IMR-90 (cell line): ENCODE measurements around the gene EPN2. TPM values are rescaled to one million over a fixed set of nuclear protein-coding genes. Genes with fewer than 3 reads are reported as not detected.

ENCODE experiments used
- ATAC-seq: fragments of 200-7000 bp; cut with Tn5 transposase; 2 replicates; pipeline ENCODE4 v1.9.1; 2020; ENCODE audit warnings: low read depth, mild to moderate bottlenecking, moderate library complexity
- BruUV-seq: library from RNA; stranded (reverse); fragments of 400-500 nt; replicated peaks from 2 replicates; lab custom pipeline; 2021; lab: Mats Ljungman, UMichigan
- CTCF ChIA-PET: fragments of 300-600 bp; formaldehyde crosslinking; extraction: SDS; loops from one replicate; lab custom pipeline; 2021; ENCODE audit warnings: antibody characterized with exemption; lab: Yijun Ruan, JAX
- POLR2A ChIA-PET: fragments of 300-600 bp; sonication (Branson Sonifier 250); formaldehyde crosslinking; loops from one replicate; lab custom pipeline; 2022; ENCODE audit warnings: antibody characterized with exemption; ENCODE audit not compliant: unreplicated experiment; lab: Charles Lee
- DNase-seq: peaks from one replicate; pipeline ENCODE4 v3.0.0; 2013
- H2AFZ ChIP-seq: replicated peaks from 2 replicates; pipeline ENCODE3; 2013; ENCODE audit warnings: low read length, mild to moderate bottlenecking; ENCODE audit not compliant: poor library complexity
- H2AK5ac ChIP-seq: 2 replicates; pipeline ENCODE4 v1.6.1; 2013; ENCODE audit warnings: low read depth, low read length, inconsistent platforms
- H2AK9ac ChIP-seq: replicated peaks from 2 replicates; pipeline ENCODE3; 2013; ENCODE audit warnings: mild to moderate bottlenecking, low read depth, low read length, moderate library complexity; ENCODE audit not compliant: poor library complexity
- H2BK120ac ChIP-seq: 2 replicates; pipeline ENCODE4 v1.6.1; 2013; ENCODE audit warnings: low read depth, low read length, inconsistent platforms
- H2BK15ac ChIP-seq: 3 replicates; pipeline ENCODE4 v1.6.1; 2013; ENCODE audit warnings: low read depth, low read length, inconsistent platforms
- H2BK20ac ChIP-seq: 2 replicates; pipeline ENCODE4 v1.6.1; 2013; ENCODE audit warnings: low read depth, mild to moderate bottlenecking, inconsistent platforms, low read length, moderate library complexity
- H2BK5ac ChIP-seq: 2 replicates; pipeline ENCODE4 v1.6.1; 2013; ENCODE audit warnings: mild to moderate bottlenecking, low read depth, low read length, inconsistent platforms; ENCODE audit not compliant: poor library complexity, severe bottlenecking
- H3K14ac ChIP-seq: replicated peaks from 2 replicates; pipeline ENCODE4 v1.6.1; 2013; ENCODE audit warnings: low read depth, low read length, inconsistent platforms
- H3K18ac ChIP-seq: 2 replicates; pipeline ENCODE4 v1.6.1; 2013; ENCODE audit warnings: low read depth, low read length, control low read depth
- H3K23ac ChIP-seq: 2 replicates; pipeline ENCODE4 v1.6.1; 2013; ENCODE audit warnings: low read depth, low read length, inconsistent platforms
- H3K27ac ChIP-seq: 2 replicates; pipeline ENCODE4 v1.5.1; 2013; ENCODE audit warnings: mild to moderate bottlenecking, control low read depth, low read length; ENCODE audit not compliant: insufficient read depth
- H3K27me3 ChIP-seq: 2 replicates; pipeline ENCODE4 v1.6.1; 2013; ENCODE audit warnings: low read length; ENCODE audit not compliant: control insufficient read depth, insufficient read depth
- H3K36me3 ChIP-seq: 2 replicates; pipeline ENCODE4 v1.6.1; 2013; ENCODE audit warnings: low read length, mixed read lengths; ENCODE audit not compliant: control insufficient read depth, insufficient read depth
- H3K4ac ChIP-seq: 2 replicates; pipeline ENCODE4 v1.6.1; 2013; ENCODE audit warnings: low read depth, low read length, inconsistent platforms
- H3K4me1 ChIP-seq: 2 replicates; pipeline ENCODE4 v1.6.1; 2013; ENCODE audit warnings: low read length, mixed read lengths; ENCODE audit not compliant: control insufficient read depth, insufficient read depth
- H3K4me2 ChIP-seq: 2 replicates; pipeline ENCODE4 v1.6.1; 2013; ENCODE audit warnings: low read depth, mild to moderate bottlenecking, control low read depth, low read length, moderate library complexity
- H3K4me3 ChIP-seq: 2 replicates; pipeline ENCODE4 v1.5.1; 2013; ENCODE audit warnings: low read depth, mild to moderate bottlenecking, control low read depth, low read length, moderate library complexity; ENCODE audit not compliant: insufficient read depth
- H3K56ac ChIP-seq: 2 replicates; pipeline ENCODE4 v1.6.1; 2013; ENCODE audit warnings: low read length, inconsistent platforms; ENCODE audit not compliant: insufficient read depth; ENCODE audit errors: extremely low read depth
- H3K79me1 ChIP-seq, 2 experiments: 2 replicates each; pipeline ENCODE4 v1.6.1; 2013; ENCODE audit warnings: low read length in 2 of 2, inconsistent platforms in 1 of 2, low read depth in 1 of 2
- H3K9ac ChIP-seq: 2 replicates; pipeline ENCODE4 v1.6.1; 2013; ENCODE audit warnings: low read depth, low read length, control low read depth
- H3K9me1 ChIP-seq: 2 replicates; pipeline ENCODE4 v1.6.1; 2013; ENCODE audit warnings: low read length, inconsistent platforms; ENCODE audit not compliant: insufficient read depth
- H3K9me3 ChIP-seq: 2 replicates; pipeline ENCODE4 v1.6.1; 2013; ENCODE audit warnings: low read length; ENCODE audit not compliant: control insufficient read depth, insufficient read depth
- H4K20me1 ChIP-seq: 2 replicates; pipeline ENCODE4 v1.6.1; 2013; ENCODE audit warnings: low read length, inconsistent platforms; ENCODE audit not compliant: insufficient read depth
- H4K5ac ChIP-seq: 2 replicates; pipeline ENCODE4 v1.6.1; 2013; ENCODE audit warnings: mild to moderate bottlenecking, low read depth, low read length, control low read depth
- H4K8ac ChIP-seq, 2 experiments: 2 replicates each; pipeline ENCODE4 v1.6.1; 2013; ENCODE audit warnings: low read depth in 2 of 2, low read length in 2 of 2, control low read depth in 1 of 2, inconsistent platforms in 1 of 2
- H4K91ac ChIP-seq: 2 replicates; pipeline ENCODE4 v1.6.1; 2013; ENCODE audit warnings: low read depth, low read length, inconsistent platforms; ENCODE audit not compliant: insufficient read depth
- BHLHE40 ChIP-seq: fragments of 150-350 bp; IDR thresholded peaks from 2 replicates; pipeline ENCODE4 v1.6.1; 2016; ENCODE audit warnings: mild to moderate bottlenecking, low read depth, low read length
- CEBPB ChIP-seq: IDR thresholded peaks from 2 replicates; pipeline ENCODE4 v1.6.1; 2012; ENCODE audit warnings: low read depth, low read length, improper control_type of control experiment
- CHD1 ChIP-seq: IDR thresholded peaks from 2 replicates; pipeline ENCODE4 v1.6.1; 2012; ENCODE audit warnings: low read depth, low read length, improper control_type of control experiment
- MAZ ChIP-seq: IDR thresholded peaks from 2 replicates; pipeline ENCODE4 v1.6.1; 2012; ENCODE audit warnings: low read depth, mild to moderate bottlenecking, low read length, improper control_type of control experiment, moderate library complexity, borderline replicate concordance
- MXI1 ChIP-seq: IDR thresholded peaks from 2 replicates; pipeline ENCODE4 v1.6.1; 2012; ENCODE audit warnings: low read depth, mild to moderate bottlenecking, low read length, moderate library complexity, borderline replicate concordance
- NFE2L2 ChIP-seq: fragments of 150-350 bp; IDR thresholded peaks from 2 replicates; pipeline ENCODE4 v1.6.1; 2016; ENCODE audit warnings: low read depth, mild to moderate bottlenecking, low read length
- POLR2A ChIP-seq: IDR thresholded peaks from 2 replicates; pipeline ENCODE4 v1.6.1; 2012; ENCODE audit warnings: mild to moderate bottlenecking, low read depth, low read length
- RAD21 ChIP-seq: IDR thresholded peaks from 2 replicates; pipeline ENCODE4 v1.6.1; 2012; ENCODE audit warnings: low read length, improper control_type of control experiment
- RCOR1 ChIP-seq: IDR thresholded peaks from 2 replicates; pipeline ENCODE4 v1.6.1; 2012; ENCODE audit warnings: mild to moderate bottlenecking, low read length, improper control_type of control experiment; ENCODE audit not compliant: insufficient replicate concordance
- RFX5 ChIP-seq: IDR thresholded peaks from 2 replicates; pipeline ENCODE4 v1.8.0; 2012; ENCODE audit warnings: low read depth, mild to moderate bottlenecking, low read length, moderate library complexity
- SMC3 ChIP-seq: fragments of 150-350 bp; IDR thresholded peaks from 2 replicates; pipeline ENCODE4 v1.6.1; 2016; ENCODE audit warnings: low read depth, mild to moderate bottlenecking, antibody characterized with exemption, low read length, moderate library complexity
- USF2 ChIP-seq: fragments of 150-350 bp; IDR thresholded peaks from 2 replicates; pipeline ENCODE4 v1.6.1; 2017; ENCODE audit warnings: mild to moderate bottlenecking, antibody characterized with exemption, low read length, low read depth
- WGBS, 2 experiments: methylation state at CpG; one replicate each; pipeline versions ENCODE4 v1.1.5 to v1.1.7; 2013; ENCODE audit warnings: missing lambda C conversion rate in 2 of 2; ENCODE audit not compliant: insufficient read length in 1 of 2; ENCODE audit errors: extremely low coverage in 2 of 2; 5-methylcytosine and 5-hydroxymethylcytosine counted together
- dilution Hi-C: fragments of 300-500 bp; cut with HindIII; formaldehyde crosslinking; loops from one replicate; pipeline ENCODE4 v1.14.3; 2018; ENCODE audit warnings: low sequenced_read_pairs; ENCODE audit not compliant: unreplicated experiment
- in situ Hi-C: fragments of 300-500 bp; cut with MboI; formaldehyde crosslinking; loops from 3 replicates; pipeline ENCODE4 v1.14.3; 2019; ENCODE audit warnings: low sequenced_read_pairs, inconsistent platforms, mixed read lengths
- intact Hi-C: fragments of 100-400 bp; cut with micrococcal nuclease; formaldehyde crosslinking; loops from 2 replicates; pipeline ENCODE4 v1.10.0; 2022
- polyA plus RNA-seq, 3 experiments: library from polyadenylated mRNA; depleted of rRNA; stranded (reverse); fragments of >200 nt; gene quantifications; 2 replicates each; pipeline ENCODE4 v1.2.3, GENCODE V29; 2012; ENCODE audit warnings: low replicate concordance in 1 of 3
- total RNA-seq: library from RNA; depleted of rRNA; stranded (reverse); fragments of >200 nt; gene quantifications from 2 replicates; pipeline ENCODE4 v1.2.3, GENCODE V29; 2012
- TF ChIP-seq, protein P1 (sequence below): conservative IDR thresholded peaks from 2 replicates; pipeline ENCODE4 v1.5.1; 2012; ENCODE audit warnings: mild to moderate bottlenecking, low read depth, low read length, improper control_type of control experiment

The EPN2 gene
- total and polyA plus RNA-seq, 2 of the 4 experiments (the other 2 are of a cell fraction), result 14.9 to 25.3 TPM

- H3K9ac ChIP-seq, result no peak overlapping the region
- no peak overlapping the region for H3K18ac ChIP-seq
- no peak overlapping the region for H2BK5ac ChIP-seq
- H3K4me3 ChIP-seq, result no peak overlapping the region
- H4K91ac ChIP-seq, result no peak overlapping the region
- no peak overlapping the region for H4K8ac ChIP-seq
- ChIA-PET POLR2A (interaction anchor here (0.6 to 1.2 kb wide), 2 partner anchors 12 to 43 kb away, joined by 3 to 5 read pairs; no protein-coding TSS in a partner anchor), CTCF (interaction anchor here (2.3 kb wide), 1 partner anchor 81 kb away, joined by 11 read pairs; no protein-coding TSS in a partner anchor)
- H2AFZ ChIP-seq, result no peak overlapping the region
- peaks cover 1% of the 10 kb centered on the region; the same call in 1 of the 2 replicates for H3K36me3 ChIP-seq
- ATAC-seq (no peak), DNase-seq (no peak)
- H3K4ac ChIP-seq, result no peak overlapping the region
- H3K14ac ChIP-seq, result no peak overlapping the region
- no peak overlapping the region for H3K27ac ChIP-seq
- no peak overlapping the region for H2AK5ac ChIP-seq
- no peak overlapping the region for H3K56ac ChIP-seq
- peaks cover 6% of the 10 kb centered on the region; the same call in 1 of the 2 replicates for H3K9me1 ChIP-seq
- in situ Hi-C loops (loop anchor here (5.0 kb wide), 1 partner anchor 136 kb away; no protein-coding TSS in a partner anchor), intact Hi-C loops (no loop called here), dilution Hi-C loops (no loop called here)
- H3K9me3 ChIP-seq, result no peaks in the 10 kb centered on the region
- H2BK15ac ChIP-seq, result no peak overlapping the region
- no peak overlapping the region for H2BK20ac ChIP-seq
- no peak overlapping the region for H2BK120ac ChIP-seq
- H3K79me1 ChIP-seq, result peaks cover 4 to 11% of the 10 kb centered on the region in 2 experiments; a peak in 3 of 4 replicates
- no peaks in the 10 kb centered on the region for H3K27me3 ChIP-seq
- no peaks in the 10 kb centered on the region for H4K20me1 ChIP-seq
- peaks cover 12% of the 10 kb centered on the region for H3K4me1 ChIP-seq
- H3K4me2 ChIP-seq, result no peak overlapping the region
- no peak overlapping the region for H3K23ac ChIP-seq
- TF ChIP-seq RAD21 (no peak), SMC3 (no peak), CHD1 (no peak), POLR2A (no peak), RFX5 (no peak), NFE2L2 (no peak), USF2 (no peak), MAZ (no peak), CEBPB (no peak), MXI1 (no peak), RCOR1 (no peak), BHLHE40 (no peak)
- TF ChIP-seq, protein P1, sequence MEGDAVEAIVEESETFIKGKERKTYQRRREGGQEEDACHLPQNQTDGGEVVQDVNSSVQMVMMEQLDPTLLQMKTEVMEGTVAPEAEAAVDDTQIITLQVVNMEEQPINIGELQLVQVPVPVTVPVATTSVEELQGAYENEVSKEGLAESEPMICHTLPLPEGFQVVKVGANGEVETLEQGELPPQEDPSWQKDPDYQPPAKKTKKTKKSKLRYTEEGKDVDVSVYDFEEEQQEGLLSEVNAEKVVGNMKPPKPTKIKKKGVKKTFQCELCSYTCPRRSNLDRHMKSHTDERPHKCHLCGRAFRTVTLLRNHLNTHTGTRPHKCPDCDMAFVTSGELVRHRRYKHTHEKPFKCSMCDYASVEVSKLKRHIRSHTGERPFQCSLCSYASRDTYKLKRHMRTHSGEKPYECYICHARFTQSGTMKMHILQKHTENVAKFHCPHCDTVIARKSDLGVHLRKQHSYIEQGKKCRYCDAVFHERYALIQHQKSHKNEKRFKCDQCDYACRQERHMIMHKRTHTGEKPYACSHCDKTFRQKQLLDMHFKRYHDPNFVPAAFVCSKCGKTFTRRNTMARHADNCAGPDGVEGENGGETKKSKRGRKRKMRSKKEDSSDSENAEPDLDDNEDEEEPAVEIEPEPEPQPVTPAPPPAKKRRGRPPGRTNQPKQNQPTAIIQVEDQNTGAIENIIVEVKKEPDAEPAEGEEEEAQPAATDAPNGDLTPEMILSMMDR, result no peak
- BruUV-seq, result no TSS peak
- 100% methylated on average over 1 of the region's 9 CpGs; no CpG with 5 or more reads in 1 of the 2 experiments for WGBS, 2 experiments
- no peak overlapping the region for H2AK9ac ChIP-seq
- H4K5ac ChIP-seq, result no peak overlapping the region
These were observed 128.9 kb downstream of the EPN2 start for GRCh38 chr17:19365833-19366636.
